ENCODE measurements around the gene KIF20B. TPM values are rescaled to one million over a fixed set of nuclear protein-coding genes. Genes with fewer than 3 reads are reported as not detected.

KIF20B gene
- total and polyA plus RNA-seq, 2 of the 8 experiments (the other 6 are each of a cell fraction or from before 2014, with no cell fraction given), result 4.5 to 72.0 TPM

DNA sequence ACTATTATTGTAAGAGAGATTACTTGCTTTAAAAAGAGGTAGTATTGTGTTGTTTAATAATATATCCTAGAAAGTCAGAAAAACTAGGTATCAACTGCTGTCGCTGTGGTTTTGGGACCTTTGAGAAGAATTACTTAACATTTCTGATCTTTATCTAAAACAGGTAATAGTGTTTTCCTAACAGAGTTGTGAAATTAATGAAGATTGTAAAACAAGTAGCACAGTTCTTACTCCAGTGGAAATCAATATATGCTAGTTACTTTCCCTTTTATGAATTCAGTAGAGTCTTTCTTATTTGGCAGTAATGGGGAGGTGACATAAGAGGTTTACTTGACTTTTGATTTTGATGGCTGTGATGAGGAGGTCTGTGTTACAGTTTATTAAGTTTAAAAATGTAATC, 58.1 kb downstream of the KIF20B start:
- Histone ChIP-seq H3K4me3 (ENCODE audit: extremely low read depth in 1 of 4, insufficient read depth in 2 of 4, low read depth in 3 of 4, low read length in 4 of 4) (no peak overlapping the region), H3K23ac (ENCODE audit: insufficient read length) (no peak overlapping the region), H4K5ac (ENCODE audit: insufficient read length, low read depth, low read length) (no peak overlapping the region), H3K36me3 (ENCODE audit: control insufficient read depth in 2 of 4, insufficient read depth in 4 of 4, low read length in 3 of 4) (peaks cover 9 to 60% (median 31%) of the 10 kb centered on the region in 4 experiments), H4K91ac (replicated peaks; ENCODE audit: insufficient read length, low read length) (no peak overlapping the region), H3K9ac (replicated peaks in 1 of 4; ENCODE audit: extremely low read depth in 1 of 4, low read depth in 3 of 4, low read length in 3 of 4) (no peak overlapping the region), H4K8ac (ENCODE audit: extremely low read depth, insufficient read depth, low read length) (no peak overlapping the region), H3K4ac (replicated peaks; ENCODE audit: insufficient read length, low read depth, low read length) (no peak overlapping the region), H2AK5ac (ENCODE audit: low read depth, low read length) (no peak overlapping the region), H3K27me3 (replicated peaks in 1 of 4; ENCODE audit: control insufficient read depth in 3 of 4, extremely low read depth in 1 of 4, insufficient read depth in 3 of 4, low read length in 3 of 4) (no peaks in the 10 kb centered on the region), H2BK15ac (ENCODE audit: low read length) (no peak overlapping the region), H3K23me2 (ENCODE audit: low read depth, low read length) (no peaks in the 10 kb centered on the region; the same call in 1 of the 2 replicates), H2BK20ac (ENCODE audit: low read length) (no peak overlapping the region), H3K4me2 (ENCODE audit: insufficient read depth in 1 of 2, low read depth in 2 of 2, low read length in 2 of 2) (no peak overlapping the region), H4K20me1 (replicated peaks in 1 of 2; ENCODE audit: control insufficient read depth in 1 of 2, insufficient read depth in 2 of 2, low read length in 2 of 2) (no peaks in the 10 kb centered on the region), H3K4me1 (replicated peaks in 1 of 4; ENCODE audit: control insufficient read depth in 3 of 4, insufficient read depth in 4 of 4, low read length in 3 of 4) (no peaks in the 10 kb centered on the region), H3K18ac (ENCODE audit: extremely low read depth, low read length) (no peak overlapping the region), H3K9me3 (ENCODE audit: insufficient read depth in 2 of 2, low read depth in 1 of 2, low read length in 1 of 2) (no peaks in the 10 kb centered on the region), H2BK120ac (replicated peaks; ENCODE audit: low read depth, low read length) (no peak overlapping the region), H3K79me1 (ENCODE audit: low read depth, low read length) (no peaks in the 10 kb centered on the region; the same call in 1 of the 2 replicates), H2BK5ac (ENCODE audit: low read depth, low read length) (no peak overlapping the region), H3K14ac (ENCODE audit: insufficient read length) (no peak overlapping the region), H3K79me2 (ENCODE audit: control insufficient read depth in 1 of 2, insufficient read depth in 2 of 2, low read length in 2 of 2) (no peaks in the 10 kb centered on the region), H2AFZ (ENCODE audit: low read length) (no peak overlapping the region), H3K27ac (ENCODE audit: low read depth, low read length) (no peak overlapping the region), H2BK12ac (ENCODE audit: low read depth, low read length) (no peak overlapping the region), H3K56ac (replicated peaks; ENCODE audit: insufficient read length, low read depth, low read length) (no peak overlapping the region)
- FAIRE-seq (no peak), DNase-seq (ENCODE audit: low read depth in 1 of 2, low spot score in 2 of 2) (no peak)
- ChIA-PET CTCF (ENCODE audit: partially characterized antibody) (no interaction called here), POLR2A (ENCODE audit: partially characterized antibody) (no interaction called here)
- 89% methylated on average over 1 of the region's 1 CpG; no CpG with 5 or more reads in 1 of the 2 experiments for WGBS, 2 experiments (ENCODE audit: extremely low coverage in 1 of 2, insufficient coverage in 1 of 2, insufficient read length in 1 of 2, insufficient replicate concordance in 2 of 2, low coverage in 1 of 2, low lambda C conversion rate in 2 of 2, missing lambda C conversion rate in 1 of 2)
- TF ChIP-seq SP2 (IDR thresholded peaks at IDR 0.05; ENCODE audit: low read length) (no peak), FOSL1 (IDR thresholded peaks at IDR 0.05; ENCODE audit: insufficient read depth, low read depth, low read length) (no peak), SAP30 (IDR thresholded peaks at IDR 0.05; ENCODE audit: insufficient read depth, insufficient replicate concordance, low read length) (no peak), SP4 (IDR thresholded peaks at IDR 0.05; ENCODE audit: low read length) (no peak), SRF (IDR thresholded peaks at IDR 0.05; ENCODE audit: low read depth, low read length) (no peak), ATF2 (IDR thresholded peaks at IDR 0.05; ENCODE audit: low read length) (no peak), HDAC2 (IDR thresholded peaks at IDR 0.05; ENCODE audit: borderline replicate concordance in 1 of 2, low read depth in 2 of 2, low read length in 2 of 2) (no peak), SP1 (IDR thresholded peaks at IDR 0.05; ENCODE audit: low read depth, low read length) (no peak), KDM1A (IDR thresholded peaks at IDR 0.05; ENCODE audit: borderline replicate concordance, low read length) (no peak)
